H1 (cell line): ENCODE results near the gene TOM1L2. TPM values are rescaled to one million over a fixed set of nuclear protein-coding genes. Genes with fewer than 3 reads are reported as not detected.

Experiments used
- CTCF ChIA-PET: fragments of 300-600 bp; sonication (Branson Sonifier 250); formaldehyde crosslinking; loops from one replicate; lab custom pipeline; 2021; ENCODE audit not compliant: partially characterized antibody; lab: Charles Lee
- POLR2A ChIA-PET: fragments of 300-600 bp; sonication (Branson Sonifier 250); formaldehyde crosslinking; loops from one replicate; lab custom pipeline; 2021; ENCODE audit warnings: inconsistent platforms; ENCODE audit not compliant: partially characterized antibody; lab: Charles Lee
- DNase-seq, 2 experiments: peaks; one replicate each; pipeline versions ENCODE4 v3.0.0 to v3.0.0-alpha.2; 2010 to 2022; ENCODE audit warnings: low spot score in 2 of 2, low read depth in 1 of 2, mixed read lengths in 1 of 2
- FAIRE-seq: peaks from 2 replicates; lab custom pipeline; 2011; peaks lifted over from hg19 to GRCh38; lab: Jason Lieb, UNC
- H2AFZ ChIP-seq: 2 replicates; pipeline ENCODE4 v1.8.1; 2012; ENCODE audit warnings: low read length, inconsistent platforms
- H2AK5ac ChIP-seq: 2 replicates; pipeline ENCODE4 v1.6.1; 2013; ENCODE audit warnings: low read depth, low read length
- H2BK120ac ChIP-seq: replicated peaks from 2 replicates; pipeline ENCODE3; 2013; ENCODE audit warnings: low read depth, low read length, inconsistent platforms
- H2BK12ac ChIP-seq: 2 replicates; pipeline ENCODE4 v1.6.1; 2013; ENCODE audit warnings: low read depth, low read length
- H2BK15ac ChIP-seq: 2 replicates; pipeline ENCODE4 v1.6.1; 2013; ENCODE audit warnings: low read length
- H2BK20ac ChIP-seq: 2 replicates; pipeline ENCODE4 v1.6.1; 2013; ENCODE audit warnings: low read length
- H2BK5ac ChIP-seq: 2 replicates; pipeline ENCODE4 v1.6.1; 2013; ENCODE audit warnings: low read depth, low read length
- H3K14ac ChIP-seq: 2 replicates; pipeline ENCODE4 v1.6.1; 2013; ENCODE audit warnings: inconsistent platforms; ENCODE audit not compliant: insufficient read length
- H3K18ac ChIP-seq: 2 replicates; pipeline ENCODE4 v1.6.1; 2013; ENCODE audit warnings: low read length; ENCODE audit errors: extremely low read depth
- H3K23ac ChIP-seq: 2 replicates; pipeline ENCODE4 v1.6.1; 2013; ENCODE audit warnings: inconsistent platforms; ENCODE audit not compliant: insufficient read length
- H3K23me2 ChIP-seq: 2 replicates; pipeline ENCODE4 v1.6.1; 2013; ENCODE audit warnings: low read depth, low read length
- H3K27ac ChIP-seq: 2 replicates; pipeline ENCODE4 v1.6.1; 2011; ENCODE audit warnings: low read depth, low read length, inconsistent platforms
- H3K27me3 ChIP-seq, 4 experiments: replicated peaks in 1 of 4; 1 replicate in 1 of 4; 2 replicates in 3 of 4; pipeline versions ENCODE4 v1.6.1 to v1.8.1; 2011 to 2013; ENCODE audit warnings: low read length in 3 of 4, mild to moderate bottlenecking in 3 of 4, inconsistent platforms in 2 of 4, mixed read lengths in 2 of 4, moderate library complexity in 1 of 4; ENCODE audit not compliant: control insufficient read depth in 3 of 4, insufficient read depth in 3 of 4; ENCODE audit errors: extremely low read depth in 1 of 4
- H3K36me3 ChIP-seq, 4 experiments: 2 replicates each; pipeline versions ENCODE4 v1.6.1 to v1.8.1; 2011 to 2013; ENCODE audit warnings: mild to moderate bottlenecking in 4 of 4, low read length in 3 of 4, moderate library complexity in 2 of 4, control low read depth in 1 of 4, inconsistent platforms in 1 of 4; ENCODE audit not compliant: insufficient read depth in 4 of 4, control insufficient read depth in 2 of 4
- H3K4ac ChIP-seq: replicated peaks from 2 replicates; pipeline ENCODE3; 2013; ENCODE audit warnings: low read length, low read depth, mixed read lengths, inconsistent platforms; ENCODE audit not compliant: insufficient read length
- H3K4me1 ChIP-seq, 4 experiments: replicated peaks in 1 of 4; 1 replicate in 1 of 4; 2 replicates in 3 of 4; pipeline versions ENCODE4 v1.6.1 to v1.8.1; 2011 to 2013; ENCODE audit warnings: low read length in 3 of 4, inconsistent platforms in 2 of 4, mixed read lengths in 1 of 4; ENCODE audit not compliant: insufficient read depth in 4 of 4, control insufficient read depth in 3 of 4
- H3K4me2 ChIP-seq, 2 experiments: 2 replicates each; pipeline versions ENCODE4 v1.6.1 to v1.8.1; 2011 to 2013; ENCODE audit warnings: low read depth in 2 of 2, low read length in 2 of 2, control low read depth in 1 of 2, inconsistent platforms in 1 of 2, mild to moderate bottlenecking in 1 of 2; ENCODE audit not compliant: insufficient read depth in 1 of 2
- H3K4me3 ChIP-seq, 4 experiments: fragments of 200-600, 300-600 bp in 1 of 4; sonication (generic), shearing (Covaris generic), sonication (Bioruptor Twin) in 1 of 4; 2 replicates each; pipeline versions ENCODE4 v1.5.1 to v1.8.1; 2011 to 2016; ENCODE audit warnings: low read length in 4 of 4, low read depth in 3 of 4, control low read depth in 2 of 4, inconsistent platforms in 2 of 4, mild to moderate bottlenecking in 2 of 4, mixed read lengths in 1 of 4, moderate library complexity in 1 of 4; ENCODE audit not compliant: insufficient read depth in 2 of 4; ENCODE audit errors: extremely low read depth in 1 of 4
- H3K56ac ChIP-seq: replicated peaks from 2 replicates; pipeline ENCODE3; 2013; ENCODE audit warnings: low read depth, mild to moderate bottlenecking, mixed read lengths, low read length, inconsistent platforms; ENCODE audit not compliant: insufficient read length
- H3K79me1 ChIP-seq: 2 replicates; pipeline ENCODE4 v1.6.1; 2013; ENCODE audit warnings: low read depth, low read length, control low read depth
- H3K79me2 ChIP-seq, 2 experiments: 2 replicates each; pipeline versions ENCODE4 v1.6.1 to v1.8.1; 2012 to 2013; ENCODE audit warnings: low read length in 2 of 2, mild to moderate bottlenecking in 2 of 2, inconsistent platforms in 1 of 2; ENCODE audit not compliant: insufficient read depth in 2 of 2, control insufficient read depth in 1 of 2
- H3K9ac ChIP-seq, 4 experiments: replicated peaks in 1 of 4; 1 replicate in 1 of 4; 2 replicates in 3 of 4; pipeline versions ENCODE4 v1.6.1 to v1.8.1; 2011 to 2013; ENCODE audit warnings: low read depth in 3 of 4, low read length in 3 of 4, control low read depth in 2 of 4, mild to moderate bottlenecking in 2 of 4, moderate library complexity in 2 of 4, inconsistent platforms in 1 of 4; ENCODE audit errors: extremely low read depth in 1 of 4
- H3K9me3 ChIP-seq, 2 experiments: 2 replicates each; pipeline versions ENCODE4 v1.6.1 to v1.8.1; 2012 to 2013; ENCODE audit warnings: mild to moderate bottlenecking in 2 of 2, moderate library complexity in 2 of 2, control low read depth in 1 of 2, inconsistent platforms in 1 of 2, low read depth in 1 of 2, low read length in 1 of 2, mixed read lengths in 1 of 2; ENCODE audit not compliant: insufficient read depth in 2 of 2
- H4K20me1 ChIP-seq, 2 experiments: replicated peaks in 1 of 2; 2 replicates each; pipeline versions ENCODE3 to v1.8.1; 2011 to 2013; ENCODE audit warnings: inconsistent platforms in 2 of 2, low read length in 2 of 2, mild to moderate bottlenecking in 1 of 2; ENCODE audit not compliant: insufficient read depth in 2 of 2, control insufficient read depth in 1 of 2
- H4K5ac ChIP-seq: 2 replicates; pipeline ENCODE4 v1.6.1; 2013; ENCODE audit warnings: low read length, low read depth, mixed read lengths, inconsistent platforms; ENCODE audit not compliant: insufficient read length
- H4K8ac ChIP-seq: 2 replicates; pipeline ENCODE4 v1.8.0; 2013; ENCODE audit warnings: mild to moderate bottlenecking, moderate library complexity, low read length, inconsistent platforms; ENCODE audit not compliant: insufficient read depth; ENCODE audit errors: extremely low read depth
- H4K91ac ChIP-seq: replicated peaks from 2 replicates; pipeline ENCODE3; 2013; ENCODE audit warnings: low read length, mixed read lengths, inconsistent platforms; ENCODE audit not compliant: insufficient read length
- CEBPB ChIP-seq: IDR thresholded peaks from 2 replicates; pipeline ENCODE4 v1.6.1; 2012; ENCODE audit warnings: low read depth, low read length
- CHD2 ChIP-seq: IDR thresholded peaks from 2 replicates; pipeline ENCODE4 v1.6.1; 2012; ENCODE audit warnings: low read length, improper control_type of control experiment
- EZH2 ChIP-seq: fragments of 200-600 bp; sonication (generic); IDR thresholded peaks from 2 replicates; pipeline ENCODE4 v1.7.1; 2012; ENCODE audit warnings: low read depth, mild to moderate bottlenecking, moderate library complexity, low read length, inconsistent platforms; ENCODE audit not compliant: severe bottlenecking
- NRF1 ChIP-seq: IDR thresholded peaks from 2 replicates; pipeline ENCODE4 v1.6.1; 2011; ENCODE audit warnings: mild to moderate bottlenecking, low read depth, low read length, improper control_type of control experiment
- POLR2A ChIP-seq, 2 experiments: IDR thresholded peaks; 1 replicate in 1 of 2; 2 replicates in 1 of 2; pipeline ENCODE4 v1.6.1; 2011; ENCODE audit warnings: low read depth in 2 of 2, low read length in 2 of 2, mild to moderate bottlenecking in 2 of 2; ENCODE audit errors: control extremely low read depth in 1 of 2
- POLR2AphosphoS5 ChIP-seq: IDR thresholded peaks from 2 replicates; pipeline ENCODE4 v1.6.1; 2011; ENCODE audit warnings: low read depth, low read length
- RAD21 ChIP-seq, 2 experiments: IDR thresholded peaks in 1 of 2; conservative IDR thresholded peaks in 1 of 2; 2 replicates each; pipeline ENCODE4 v1.6.1; 2011; ENCODE audit warnings: low read depth in 2 of 2, low read length in 2 of 2, improper control_type of control experiment in 1 of 2, inconsistent platforms in 1 of 2, mild to moderate bottlenecking in 1 of 2, moderate library complexity in 1 of 2
- RBBP5 ChIP-seq: IDR thresholded peaks from 2 replicates; pipeline ENCODE4 v1.7.1; 2012; ENCODE audit warnings: low read depth, mild to moderate bottlenecking, inconsistent platforms, low read length, moderate library complexity, borderline replicate concordance
- SIX5 ChIP-seq: IDR thresholded peaks from 2 replicates; pipeline ENCODE4 v1.6.1; 2011; ENCODE audit warnings: mild to moderate bottlenecking, low read depth, low read length
- WGBS, 2 experiments: shearing (Covaris generic) in 1 of 2; methylation state at CpG; one replicate each; pipeline versions ENCODE4 v1.1.6 to v1.1.7; 2013 to 2015; ENCODE audit warnings: low lambda C conversion rate in 2 of 2, mixed read lengths in 2 of 2, inconsistent platforms in 1 of 2, low coverage in 1 of 2, missing lambda C conversion rate in 1 of 2; ENCODE audit not compliant: insufficient replicate concordance in 2 of 2, insufficient coverage in 1 of 2, insufficient read length in 1 of 2; ENCODE audit errors: extremely low coverage in 1 of 2, missing lambda C conversion rate in 1 of 2; 5-methylcytosine and 5-hydroxymethylcytosine counted together
- polyA plus RNA-seq, 7 experiments: library from polyadenylated mRNA; depleted of rRNA in 3 of 7; stranded (reverse) in 5 of 7; unstranded in 2 of 7; fragments of >200 nt in 5 of 7; fragments of 200-250 nt in 2 of 7; gene quantifications; 1 replicate in 5 of 7; 2 replicates in 1 of 7; 4 replicates in 1 of 7; pipeline versions ENCODE4 v1.2.1 to v1.2.3, GENCODE V29; 2011 to 2013; ENCODE audit warnings: missing spikeins in 2 of 7, mixed read lengths in 2 of 7
- total RNA-seq: library from RNA; stranded (reverse); fragmentation: NEBNext Ultra II Directional; extraction: Animal tissue kit (Norgen Biotek cat#: 25700); gene quantifications from 2 replicates; pipeline ENCODE4 v1.2.1, GENCODE V29; 2021

TOM1L2 gene
- total and polyA plus RNA-seq, 2 of the 8 experiments (the other 6 are each of a cell fraction or from before 2014, with no cell fraction given), result 2.0 to 3.4 TPM

GRCh38 chr17:18006495-18007239 lies 34.5 kb upstream of the TOM1L2 start:
- Histone ChIP-seq H3K4me2 (peak overlapping the region in 1 of 2 experiments; percentile 35; a peak in 1 of 4 replicates), H2BK15ac (no peak overlapping the region), H3K79me1 (no peaks in the 10 kb centered on the region; the same call in 1 of the 2 replicates), H4K20me1 (peaks cover 0 to 5% of the 10 kb centered on the region in 2 experiments), H2BK12ac (no peak overlapping the region), H3K27me3 (no peaks in the 10 kb centered on the region), H3K9ac (no peak overlapping the region), H3K27ac (no peak overlapping the region), H3K9me3 (no peaks in the 10 kb centered on the region), H4K91ac (no peak overlapping the region), H2BK5ac (no peak overlapping the region)
- CTCF ChIA-PET, result interaction anchor here (0.8 to 7.8 kb wide), 13 partner anchors 9 to 326 kb away, joined by 3 to 49 read pairs (median 4); partner anchors contain the start of gene RAI1
- TF ChIP-seq CEBPB, result no peak
- TF ChIP-seq POLR2AphosphoS5, result no peak
- no peak for TF ChIP-seq EZH2
- TF ChIP-seq RAD21 (IDR thresholded peaks at IDR 0.05 in 1 of 2, conservative IDR thresholded peaks at IDR 0.05 in 1 of 2; ENCODE audit: low read depth in 2 of 2, low read length in 2 of 2), result no peak
- TF ChIP-seq CHD2, result no peak
- TF ChIP-seq POLR2A (IDR thresholded peaks at IDR 0.05; ENCODE audit: control extremely low read depth in 1 of 2, low read depth in 2 of 2, low read length in 2 of 2), result no peak
- TF ChIP-seq SIX5, result no peak
- TF ChIP-seq NRF1, result no peak
- no peak for TF ChIP-seq RBBP5
- TF ChIP-seq, all 59 proteins: peak for 0
- Histone ChIP-seq H3K23me2 (no peaks in the 10 kb centered on the region), H4K5ac (no peak overlapping the region), H2AFZ (no peak overlapping the region), H3K4me3 (no peak overlapping the region), H4K8ac (peak overlapping the region; percentile 48; the same call in 1 of the 2 replicates), H3K4ac (no peak overlapping the region), H3K14ac (no peak overlapping the region), H2BK120ac (no peak overlapping the region), H3K79me2 (no peaks in the 10 kb centered on the region), H3K4me1 (peaks cover 0 to 7% (median 0%) of the 10 kb centered on the region in 4 experiments; a peak in 1 of 7 replicates), H3K36me3 (no peaks in the 10 kb centered on the region; a peak in 1 of 8 replicates), H3K18ac (no peak overlapping the region), H2BK20ac (no peak overlapping the region), H3K23ac (no peak overlapping the region), H2AK5ac (no peak overlapping the region), H3K56ac (no peak overlapping the region)
- FAIRE-seq (no peak), DNase-seq (peak in 1 of 2 experiments; percentile 63)
- 71% methylated on average over 27 of the region's 31 CpGs; no CpG with 5 or more reads in 1 of the 2 experiments for WGBS, 2 experiments
- POLR2A ChIA-PET, result interaction anchor here (0.9 to 3.3 kb wide), 2 partner anchors 10 to 31 kb away, joined by 3 to 16 read pairs; no protein-coding TSS in a partner anchor
